Osteocyte (in vitro differentiated cells): ENCODE results near the gene LZTS2. TPM values are rescaled to one million over a fixed set of nuclear protein-coding genes. Genes with fewer than 3 reads are reported as not detected.

Source experiments
- DNase-seq: peaks from one replicate; pipeline ENCODE4 v3.0.0; 2021; ENCODE audit warnings: mixed read lengths; ENCODE audit not compliant: unreplicated experiment; ENCODE audit errors: extremely low spot score
- H3K27ac Mint-ChIP-seq: one replicate; pipeline ENCODE4 v1.8.0; 2021; ENCODE audit warnings: mild to moderate bottlenecking, mixed read lengths; ENCODE audit not compliant: unreplicated experiment
- H3K27me3 Mint-ChIP-seq: one replicate; pipeline ENCODE4 v1.8.0; 2021; ENCODE audit warnings: mixed read lengths; ENCODE audit not compliant: unreplicated experiment
- H3K36me3 Mint-ChIP-seq: one replicate; pipeline ENCODE4 v1.8.0; 2021; ENCODE audit warnings: mixed read lengths; ENCODE audit not compliant: unreplicated experiment
- H3K4me1 Mint-ChIP-seq: one replicate; pipeline ENCODE4 v1.8.0; 2021; ENCODE audit warnings: mixed read lengths; ENCODE audit not compliant: unreplicated experiment
- H3K4me3 Mint-ChIP-seq: one replicate; pipeline ENCODE4 v1.8.0; 2021; ENCODE audit warnings: mild to moderate bottlenecking, moderate library complexity, mixed read lengths; ENCODE audit not compliant: unreplicated experiment
- H3K9me3 Mint-ChIP-seq: one replicate; pipeline ENCODE4 v1.8.0; 2021; ENCODE audit warnings: mixed read lengths; ENCODE audit not compliant: unreplicated experiment
- CTCF ChIP-seq: fragments of 200-600 bp; sonication (generic); IDR thresholded peaks from 2 replicates; pipeline ENCODE4 v1.5.0; 2021; ENCODE audit warnings: antibody characterized with exemption, mild to moderate bottlenecking, moderate library complexity
- total RNA-seq: library from RNA; stranded (reverse); gene quantifications from 2 replicates; pipeline ENCODE4 v1.2.1, GENCODE V29; 2021

Gene LZTS2
- total RNA-seq, 1 donor from 2014 or later, result 72.1 TPM

GRCh38 chr10:101005361-101005760 lies 5.8 kb downstream of the LZTS2 start:
- Mint-ChIP-seq H3K4me1 (peaks cover 15% of the 10 kb centered on the region), H3K36me3 (peaks cover 13% of the 10 kb centered on the region), H3K27ac (no peak overlapping the region), H3K9me3 (no peaks in the 10 kb centered on the region), H3K4me3 (no peak overlapping the region), H3K27me3 (no peaks in the 10 kb centered on the region)
- no peak for TF ChIP-seq CTCF
- DNase-seq, result no peak

DNA sequence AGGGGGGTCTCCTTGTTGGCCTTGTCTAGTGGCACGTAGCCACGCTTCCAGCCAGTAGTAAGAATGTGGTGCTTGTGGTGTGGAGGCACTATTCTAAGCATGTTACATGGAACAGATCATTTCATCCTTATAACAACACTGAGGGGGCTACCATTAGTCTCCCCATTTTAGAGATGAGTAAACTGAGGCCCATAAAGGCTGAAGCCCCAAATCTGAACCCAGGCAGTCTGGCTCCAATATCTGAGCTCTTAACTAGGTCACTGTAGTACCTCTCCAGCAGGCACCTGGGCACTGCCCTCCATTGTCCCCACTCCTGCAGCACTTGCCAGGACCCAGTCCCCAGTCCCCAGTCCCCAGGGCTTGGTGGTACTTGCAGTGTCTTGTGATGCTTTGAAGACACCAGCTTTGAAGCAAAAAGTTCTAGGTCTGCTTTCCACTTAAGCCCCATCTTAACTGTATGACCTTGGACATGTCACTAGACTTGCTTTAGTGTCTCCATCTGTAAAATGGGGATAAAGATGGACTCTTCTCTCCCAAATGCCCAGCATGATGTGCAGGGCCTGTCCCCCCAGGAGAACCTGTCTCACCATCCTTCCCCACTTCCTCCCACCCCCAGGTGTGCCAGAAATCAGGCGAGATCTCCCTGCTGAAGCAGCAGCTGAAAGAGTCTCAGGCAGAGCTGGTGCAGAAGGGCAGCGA lies 6.4 kb downstream of the LZTS2 start:
- H3K36me3 Mint-ChIP-seq, result peaks cover 13% of the 10 kb centered on the region
- no peaks in the 10 kb centered on the region for H3K9me3 Mint-ChIP-seq
- no peak for TF ChIP-seq CTCF
- no peak overlapping the region for H3K4me3 Mint-ChIP-seq
- H3K27me3 Mint-ChIP-seq, result no peaks in the 10 kb centered on the region
- H3K4me1 Mint-ChIP-seq, result peaks cover 11% of the 10 kb centered on the region
- peak overlapping the region; percentile 34 for H3K27ac Mint-ChIP-seq
- no peak for DNase-seq

GRCh38 chr10:101006593-101007098 lies 7.0 kb downstream of the LZTS2 start:
- Mint-ChIP-seq H3K4me1 (peaks cover 5% of the 10 kb centered on the region), H3K4me3 (no peak overlapping the region), H3K36me3 (peaks cover 13% of the 10 kb centered on the region), H3K9me3 (no peaks in the 10 kb centered on the region), H3K27me3 (no peaks in the 10 kb centered on the region), H3K27ac (peak overlapping the region; percentile 34)
- no peak for DNase-seq
- TF ChIP-seq CTCF, result no peak

- Mint-ChIP-seq H3K36me3 (peaks cover 13% of the 10 kb centered on the region), H3K4me3 (no peak overlapping the region), H3K4me1 (peaks cover 2% of the 10 kb centered on the region), H3K9me3 (no peaks in the 10 kb centered on the region), H3K27me3 (no peaks in the 10 kb centered on the region), H3K27ac (no peak overlapping the region)
- TF ChIP-seq CTCF, result no peak
- DNase-seq, result no peak
Observed at GRCh38 chr10:101007099-101007711, 7.6 kb downstream of the LZTS2 start.
